ENCODE results near the gene UBE2D1.

The UBE2D1 gene

DNA sequence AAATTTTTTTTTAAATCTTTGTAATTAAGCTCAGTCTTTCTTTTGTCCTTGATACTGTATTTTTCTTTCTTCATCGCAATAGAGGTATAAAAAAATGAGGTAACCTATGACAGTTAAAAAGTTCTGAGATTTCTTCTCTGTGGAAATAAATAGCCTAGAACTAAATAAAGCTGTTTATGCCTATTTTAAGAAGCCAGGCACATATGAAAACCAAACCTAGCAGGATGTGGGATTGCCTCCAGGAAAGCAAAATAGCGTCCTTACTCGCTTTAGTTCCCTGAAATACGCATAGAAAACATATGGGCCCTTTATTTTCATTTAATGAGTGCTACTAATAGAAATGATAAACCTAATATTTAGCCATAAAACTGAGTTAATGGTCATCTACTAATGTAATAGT is 6.6 kb downstream of the UBE2D1 start:
- no peak for DNase-seq (ENCODE audit: low read depth in 2 of 2)

DNA sequence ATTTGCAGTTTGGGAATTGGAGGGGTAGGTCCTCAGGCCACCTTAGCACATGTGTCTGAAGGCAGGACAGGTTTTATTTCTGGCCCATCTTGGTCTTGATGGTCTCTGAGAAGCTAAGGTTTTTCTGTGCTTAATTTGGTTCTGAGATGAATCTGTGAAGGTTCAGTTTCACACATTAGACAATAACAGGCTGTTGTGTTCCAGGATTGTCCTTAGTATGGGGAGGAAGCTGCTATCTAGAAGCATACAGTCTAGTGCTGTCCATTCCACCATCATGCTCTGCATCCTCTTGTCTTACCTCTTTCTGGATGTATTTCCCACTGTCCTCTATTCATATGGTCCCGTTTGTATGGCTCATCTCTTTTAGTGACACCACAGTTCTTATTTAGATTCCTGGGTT is 7.1 kb downstream of the UBE2D1 start:
- no peak for DNase-seq (ENCODE audit: low read depth in 2 of 2)

DNA sequence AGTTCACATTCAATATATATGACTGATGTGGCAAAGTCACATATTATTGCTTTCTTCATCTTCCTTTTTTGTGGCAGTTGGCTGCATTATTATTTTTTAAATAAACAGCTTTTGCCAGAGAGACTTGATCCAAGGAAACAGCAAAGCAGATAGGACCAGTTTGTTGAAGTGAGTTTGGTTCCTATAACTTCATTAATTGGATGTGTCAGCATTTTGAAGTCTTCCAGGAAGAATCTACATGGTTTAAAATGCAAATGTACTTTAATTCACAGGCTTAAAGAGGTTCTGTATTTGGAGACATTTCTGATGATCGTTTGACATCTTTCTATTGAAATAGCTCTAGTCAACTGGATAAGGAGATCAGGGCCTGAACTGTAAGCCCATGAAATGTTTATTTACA is 13.2 kb downstream of the UBE2D1 start:
- DNase-seq (ENCODE audit: low read depth in 2 of 2), result no peak

DNA sequence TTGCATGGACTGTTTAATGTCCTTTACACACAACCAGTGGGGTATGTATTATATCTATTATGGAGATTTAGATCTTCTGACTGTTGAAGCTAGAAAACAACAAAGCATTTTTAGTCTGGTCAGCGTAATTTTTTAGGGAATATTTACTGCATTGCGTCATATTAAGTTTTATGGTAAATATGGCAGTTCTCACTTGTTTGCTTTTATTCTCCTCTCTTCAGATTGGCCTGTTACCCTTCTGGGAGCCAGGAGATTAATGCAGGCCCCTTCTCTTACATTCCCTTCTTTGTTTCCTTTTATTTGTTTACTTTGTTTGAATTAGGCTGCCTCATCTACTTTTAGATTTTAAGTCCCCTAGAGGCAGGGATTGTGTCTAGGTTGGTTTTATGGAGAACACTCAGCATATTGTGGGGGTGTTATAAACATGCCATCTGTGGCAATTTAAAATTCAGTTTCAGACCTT is 13.8 kb downstream of the UBE2D1 start:
- no peak for DNase-seq (ENCODE audit: low read depth in 2 of 2)

DNA sequence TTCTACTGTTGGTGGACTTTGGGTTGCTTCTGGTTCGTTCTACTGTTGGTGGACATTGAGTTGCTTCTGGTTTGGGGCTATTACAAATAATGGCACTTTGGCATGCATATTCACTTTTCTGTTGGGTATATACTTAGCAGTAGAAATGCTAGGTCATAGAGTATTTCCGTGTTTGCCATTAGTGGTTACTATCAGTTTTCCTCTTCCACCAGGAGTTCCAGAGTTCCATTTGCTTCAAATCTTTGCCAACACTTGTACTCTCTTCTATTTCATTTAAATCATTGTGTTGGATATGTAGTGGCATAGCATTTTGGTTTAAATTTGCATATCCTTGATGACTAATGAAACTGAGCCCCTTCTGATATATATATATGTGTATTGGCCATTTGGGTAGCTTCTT is 15.2 kb downstream of the UBE2D1 start:
- no peak for DNase-seq (ENCODE audit: low read depth in 2 of 2)

DNA sequence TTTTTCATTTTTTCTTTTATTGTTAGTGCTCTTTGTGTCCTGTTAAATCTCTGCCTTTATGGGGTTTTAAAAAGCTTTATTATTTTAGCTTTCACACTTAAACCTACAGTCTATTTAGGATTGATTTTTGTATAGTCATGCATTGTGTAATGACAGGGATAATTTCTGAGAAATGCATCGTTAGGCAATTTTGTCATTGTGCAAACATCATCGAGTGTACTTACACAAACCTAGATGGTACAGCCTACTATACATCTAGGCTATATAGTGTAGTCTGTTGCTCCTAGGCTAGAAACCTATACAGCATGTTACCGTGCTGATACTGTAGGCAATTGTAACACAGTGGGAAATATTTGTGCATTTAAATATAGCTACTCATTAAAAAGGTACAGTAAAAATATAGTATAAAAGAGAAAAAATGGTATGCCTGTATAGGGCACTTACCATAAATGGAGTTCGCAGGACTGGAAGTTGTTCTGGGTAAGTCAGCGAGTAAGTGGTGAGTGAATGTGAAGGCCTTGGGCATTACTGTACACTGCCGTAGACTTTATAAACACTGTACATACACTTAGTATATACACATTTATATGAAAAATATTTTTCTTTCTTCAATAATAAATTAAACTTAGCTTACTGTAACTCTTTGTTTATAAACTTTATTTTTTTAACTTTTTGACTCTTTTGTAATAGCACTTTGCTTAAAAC is 16.0 kb downstream of the UBE2D1 start:
- no peak for DNase-seq (ENCODE audit: low read depth in 2 of 2)

DNA sequence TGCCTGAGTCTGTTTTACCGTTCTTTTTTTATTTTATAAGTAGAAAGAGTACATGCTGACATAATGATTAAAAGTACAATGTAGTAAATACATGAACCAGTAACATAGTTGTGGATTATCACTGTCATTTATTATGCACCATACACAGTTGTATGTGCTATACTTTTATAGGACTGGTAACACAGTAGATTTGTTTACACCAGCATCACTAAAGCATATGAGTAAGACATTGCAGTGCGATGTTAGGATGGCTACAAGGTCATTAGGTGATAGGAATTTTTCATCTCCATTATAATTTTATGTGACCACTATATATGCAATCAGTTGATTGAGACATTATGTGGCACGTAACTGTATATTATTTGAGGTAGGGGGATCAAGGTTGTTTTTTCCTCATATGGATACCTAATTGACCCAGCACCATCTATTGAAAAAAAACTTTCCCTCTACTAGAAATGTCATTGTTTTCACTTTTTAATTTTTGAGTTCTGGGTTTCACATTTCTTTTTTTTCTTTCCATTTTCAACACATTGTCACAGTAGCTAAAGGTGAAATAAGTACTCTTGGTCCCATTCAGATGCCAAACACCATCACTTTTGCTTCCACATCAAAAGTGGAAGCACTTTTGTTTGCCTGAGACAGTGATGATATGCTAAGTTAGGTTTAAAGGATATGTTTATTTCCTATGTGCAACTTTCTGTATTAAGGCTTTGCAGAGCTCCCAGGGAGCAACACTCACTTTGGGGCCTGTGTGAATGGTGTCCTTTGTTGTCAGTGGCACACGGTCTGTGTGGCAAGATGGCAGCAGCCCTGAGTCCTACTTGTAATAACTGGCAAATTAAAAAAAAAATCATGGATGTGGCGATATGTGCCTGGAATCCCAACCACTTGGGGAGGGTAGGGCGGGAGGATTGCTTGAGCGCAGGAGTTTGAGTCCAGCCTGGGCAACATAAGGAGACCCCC is 17.1 kb downstream of the UBE2D1 start:
- no peak for DNase-seq (ENCODE audit: low read depth in 2 of 2)

DNA sequence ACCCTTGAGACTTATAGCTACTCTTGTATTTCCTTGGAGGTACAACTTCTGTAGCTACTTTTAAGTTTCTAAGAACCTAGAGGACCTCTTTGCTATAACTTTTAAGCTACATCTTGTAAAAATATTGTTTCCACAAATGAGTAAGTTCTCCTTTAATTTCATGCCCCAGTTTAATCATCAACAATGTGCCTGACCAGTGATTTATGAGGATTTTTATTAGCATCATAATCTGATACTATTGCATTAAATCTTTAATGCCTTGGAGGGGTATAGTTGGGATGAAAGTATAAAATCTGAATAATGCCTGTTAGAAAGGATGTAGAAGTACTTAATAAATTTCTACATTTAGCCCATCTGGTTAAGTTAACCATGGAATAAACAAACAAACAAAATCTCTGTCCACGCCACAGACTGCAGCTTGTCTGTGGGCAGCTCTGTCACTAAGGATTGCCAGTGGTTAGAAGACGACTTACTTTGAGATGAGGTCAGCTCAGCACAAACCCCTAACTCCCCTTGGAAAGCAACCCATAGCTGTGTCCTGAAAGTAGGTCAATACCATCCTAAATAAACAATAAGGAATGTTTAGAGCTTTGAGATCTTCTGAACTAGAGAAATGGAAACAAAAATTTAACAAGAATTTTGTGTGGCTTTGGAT is 18.3 kb downstream of the UBE2D1 start:
- no peak for DNase-seq (ENCODE audit: low read depth in 2 of 2)

DNA sequence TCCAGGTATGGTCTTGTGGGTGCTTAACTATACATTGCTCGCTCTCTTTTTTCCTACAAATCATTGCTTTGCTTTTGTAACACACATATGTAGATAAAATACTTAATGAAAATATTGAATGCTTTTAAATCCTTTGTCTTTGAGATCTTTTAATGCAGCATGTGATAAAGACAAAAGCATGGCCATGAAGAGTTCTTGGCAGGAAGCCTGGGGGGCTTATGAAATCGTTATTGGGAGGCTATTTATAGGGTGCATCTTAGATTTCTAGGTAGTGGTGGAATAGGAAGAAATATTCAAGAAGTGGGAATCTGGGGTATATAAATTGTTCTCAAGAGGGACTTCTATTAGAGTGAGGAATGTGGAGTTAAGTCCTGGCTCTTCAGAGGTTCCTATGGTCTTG is 21.9 kb downstream of the UBE2D1 start:
- DNase-seq (ENCODE audit: low read depth in 2 of 2), result no peak

DNA sequence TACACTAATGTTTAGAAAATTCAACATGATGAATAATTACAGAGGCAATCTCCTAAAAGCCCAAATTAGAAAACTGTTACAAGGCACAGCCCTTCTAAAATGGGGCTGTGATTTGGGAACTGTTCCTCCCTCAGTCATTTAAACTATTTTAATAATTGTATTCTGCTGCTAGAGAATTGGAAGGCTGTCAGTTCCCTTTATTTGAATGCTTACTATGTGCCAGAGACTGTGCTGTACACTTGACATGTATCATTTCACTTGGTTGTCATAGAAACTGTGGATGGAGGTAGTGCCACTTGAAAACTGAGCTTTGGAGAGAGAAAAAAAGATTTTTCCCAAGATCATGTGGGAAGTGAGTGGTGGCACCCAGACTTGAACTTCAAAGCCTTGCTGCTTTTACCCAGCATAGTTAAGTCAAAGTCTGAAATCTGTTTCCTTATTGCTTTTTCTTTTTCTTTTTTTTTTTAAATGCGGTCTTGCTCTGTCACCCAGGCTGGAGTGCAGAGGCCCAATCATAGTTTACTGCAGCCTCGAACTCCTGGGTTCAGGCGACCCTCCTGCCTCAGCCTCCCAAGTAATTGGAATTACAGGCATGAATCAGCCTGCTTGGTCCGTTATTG is 23.6 kb downstream of the UBE2D1 start:
- no peak for DNase-seq (ENCODE audit: low read depth in 2 of 2)

DNA sequence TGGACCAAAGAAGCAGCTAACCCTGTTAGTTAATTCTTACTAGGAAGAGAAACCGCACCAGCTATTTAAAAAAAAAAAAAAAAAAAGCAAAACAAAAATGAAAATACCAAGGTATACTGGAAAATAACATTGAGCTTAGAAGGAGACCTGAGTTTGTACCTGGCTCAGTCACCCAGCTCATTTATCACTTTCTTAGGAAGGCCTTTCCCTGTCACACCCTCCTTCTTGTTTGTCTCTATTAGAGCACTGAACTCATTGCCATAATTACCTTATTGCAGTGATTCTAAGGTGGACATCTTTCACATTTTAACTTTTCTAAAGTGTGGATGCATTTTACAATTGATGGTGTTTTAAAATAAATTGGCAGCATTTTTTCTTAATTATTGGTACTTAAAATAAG is 24.1 kb downstream of the UBE2D1 start:
- no peak for DNase-seq (ENCODE audit: low read depth in 2 of 2)

DNA sequence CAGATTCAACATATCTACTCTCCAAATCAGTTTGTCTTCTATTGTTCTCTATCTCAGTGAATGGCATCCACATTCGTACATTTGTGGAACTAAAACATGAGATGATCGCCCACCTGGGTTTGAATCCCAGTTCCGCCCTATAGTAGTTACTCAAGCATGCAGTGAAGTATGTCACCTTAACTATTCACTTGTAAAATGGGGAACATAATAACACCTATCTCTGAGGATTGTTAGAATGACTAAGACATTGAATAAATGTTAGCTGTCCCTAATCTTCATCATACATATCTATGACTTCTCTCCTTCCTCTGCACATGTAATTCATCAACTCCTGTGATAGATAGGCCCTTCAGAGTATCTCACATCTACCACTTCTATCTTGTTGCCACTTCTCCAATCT is 24.7 kb downstream of the UBE2D1 start:
- DNase-seq (ENCODE audit: low read depth in 2 of 2), result no peak

DNA sequence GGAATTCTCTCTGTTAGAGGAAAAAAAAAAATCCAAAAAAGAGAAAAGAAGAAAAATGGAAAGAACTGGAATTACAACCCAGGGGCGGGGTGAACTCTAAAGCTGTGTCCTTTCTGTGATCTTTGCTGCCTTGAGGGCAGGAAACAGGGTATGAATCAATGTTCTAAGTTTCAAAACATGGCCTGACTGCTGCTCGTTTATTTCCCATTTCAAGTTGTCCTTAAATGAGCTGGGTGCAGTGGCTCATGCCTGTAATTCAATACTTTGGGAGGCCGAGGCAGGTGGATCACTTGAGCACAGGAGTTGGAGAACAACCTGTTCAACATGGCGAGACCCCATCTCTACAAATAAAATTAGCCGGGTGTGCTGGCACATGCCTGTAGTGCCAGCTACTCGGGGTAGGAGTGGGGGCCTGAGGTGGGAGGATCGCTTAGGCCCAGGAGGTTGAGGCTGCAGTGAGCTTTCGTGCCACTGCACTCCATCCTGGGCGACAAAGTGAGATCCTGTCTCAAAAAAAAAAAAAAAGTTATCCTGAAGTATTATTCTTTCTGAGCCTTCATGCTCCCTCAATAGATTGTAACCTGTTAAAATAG is 25.7 kb downstream of the UBE2D1 start:
- no peak for DNase-seq (ENCODE audit: low read depth in 2 of 2)

DNA sequence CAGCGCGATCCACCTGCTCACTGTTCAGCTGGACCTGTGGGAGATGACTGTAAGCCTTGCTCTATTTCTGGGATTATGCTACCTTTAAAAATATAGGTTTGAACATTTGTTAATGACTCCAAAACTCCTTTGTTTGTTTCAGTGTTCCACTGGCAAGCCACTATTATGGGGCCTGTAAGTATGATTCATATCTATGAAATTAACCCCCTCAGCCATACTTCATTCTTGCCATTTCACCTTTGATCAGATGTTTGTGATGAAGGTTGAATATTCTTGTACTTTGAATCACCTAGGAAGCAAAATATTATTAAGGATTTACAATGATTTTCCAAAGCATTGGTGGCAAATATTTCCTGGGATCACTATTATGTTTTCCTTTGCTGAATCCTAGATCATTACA is 26.5 kb downstream of the UBE2D1 start:
- DNase-seq (ENCODE audit: low read depth in 2 of 2), result no peak

DNA sequence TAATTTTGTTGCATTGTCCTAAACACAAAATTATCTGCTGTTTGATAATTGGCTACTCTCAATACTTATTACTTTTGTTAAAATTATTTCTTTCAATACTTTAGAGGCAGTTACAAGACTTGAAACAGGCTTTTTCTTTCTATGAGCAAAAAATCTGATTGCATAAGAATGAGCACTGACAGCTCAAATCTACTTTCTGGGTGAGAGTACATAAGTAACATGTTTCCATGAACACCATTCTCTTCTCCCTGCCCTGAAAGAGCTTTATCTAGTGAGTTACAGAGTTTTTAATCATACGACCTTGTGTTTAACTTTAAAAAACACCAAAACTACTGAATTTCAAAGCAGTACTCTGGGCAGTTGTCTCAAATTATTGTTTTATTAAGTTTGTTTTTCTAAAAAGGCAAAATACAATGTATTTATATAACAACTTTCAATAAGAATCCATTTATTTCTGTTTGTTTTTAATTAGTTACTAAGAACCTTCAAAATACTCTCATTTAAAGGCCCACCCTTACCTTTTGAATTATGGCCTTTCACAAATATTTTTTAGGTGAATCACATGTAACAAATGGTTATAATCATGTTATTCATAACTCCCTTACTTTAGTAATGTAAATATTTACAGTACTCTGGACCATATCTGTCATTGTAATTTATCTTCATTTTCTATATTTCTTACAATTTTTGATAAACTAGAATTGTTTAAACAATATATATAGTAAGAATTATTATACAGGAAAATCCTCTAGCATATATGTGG is 27.4 kb downstream of the UBE2D1 start:
- DNase-seq (ENCODE audit: low read depth in 2 of 2), result no peak

DNA sequence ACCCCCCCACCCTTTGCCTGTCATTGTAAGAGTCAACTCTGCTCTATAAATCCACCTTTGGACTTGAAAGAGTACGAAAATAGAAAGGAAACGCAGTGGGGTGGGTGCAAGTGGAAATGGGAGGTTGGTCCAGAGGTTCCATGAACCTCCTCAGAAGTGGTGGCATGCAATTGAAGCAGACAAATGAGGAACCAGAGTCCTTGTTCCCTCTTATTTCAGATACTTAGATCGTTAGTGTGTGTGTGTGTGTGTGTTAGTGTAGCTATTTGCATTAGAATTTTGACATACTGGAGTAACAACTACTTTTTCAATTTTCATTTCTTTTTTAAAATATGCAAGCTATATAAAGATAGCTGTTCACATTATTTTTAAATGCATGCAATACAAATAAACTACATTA is 32.3 kb downstream of the UBE2D1 start:
- no peak for DNase-seq (ENCODE audit: low read depth in 2 of 2)

DNA sequence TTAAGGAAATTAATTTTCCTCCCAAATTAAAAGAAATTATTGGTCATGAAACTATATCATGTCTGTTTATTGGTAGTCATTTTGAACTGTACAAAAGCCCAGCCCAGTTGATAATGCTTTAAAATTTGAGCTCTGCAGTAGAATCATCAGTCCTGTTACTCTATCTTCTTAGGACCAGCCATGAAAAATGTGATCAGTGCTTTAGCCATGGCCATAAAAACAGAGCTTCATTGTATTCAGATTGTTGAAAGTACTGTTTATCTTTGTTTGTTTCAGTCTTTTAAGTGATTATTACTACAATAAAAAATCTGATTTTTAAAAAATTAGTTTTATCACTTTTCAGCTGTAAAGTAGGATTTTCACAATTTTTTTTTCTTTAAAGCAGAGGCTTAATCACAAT is 36.7 kb downstream of the UBE2D1 start:
- no peak for DNase-seq (ENCODE audit: low read depth in 2 of 2)

DNA sequence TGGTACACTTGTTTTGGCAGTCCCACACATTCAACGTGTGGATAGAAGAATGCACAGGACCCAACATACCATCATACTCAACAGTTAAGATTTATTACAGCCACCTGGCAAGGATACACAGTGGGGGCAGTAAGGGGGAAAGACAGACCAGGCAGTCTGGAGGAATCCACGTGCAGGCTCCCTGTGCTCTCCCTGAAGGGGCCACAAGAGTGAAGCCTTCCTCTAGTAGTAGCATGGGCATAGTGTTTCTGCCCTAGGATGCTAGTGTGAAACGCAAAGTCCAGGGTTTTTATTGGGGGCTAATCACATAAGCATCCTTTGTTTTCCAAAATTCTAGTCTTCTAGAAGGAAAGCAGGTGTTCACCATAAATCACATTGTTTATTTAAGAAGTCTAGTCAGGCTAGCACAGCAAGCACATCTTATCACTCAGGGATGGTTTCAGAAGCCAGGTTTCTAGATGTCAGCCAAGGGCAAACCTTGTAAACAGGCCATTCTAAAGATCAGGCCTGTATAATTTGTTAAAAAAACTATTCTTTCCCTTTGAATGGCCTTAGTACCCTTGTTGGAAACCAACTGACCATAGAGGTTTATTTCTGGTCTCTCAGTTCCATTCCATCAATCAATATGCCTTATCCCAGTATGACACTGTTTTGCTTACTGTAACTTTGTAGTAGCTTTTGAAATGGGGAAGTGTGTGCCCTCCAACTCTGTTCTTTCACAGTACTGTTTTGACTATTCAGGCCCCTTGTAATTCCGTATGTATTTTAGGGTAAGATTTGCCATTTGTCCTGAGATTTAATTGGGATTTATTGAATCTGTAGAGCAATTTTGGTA is 38.0 kb downstream of the UBE2D1 start:
- no peak for DNase-seq (ENCODE audit: low read depth in 2 of 2)

DNA sequence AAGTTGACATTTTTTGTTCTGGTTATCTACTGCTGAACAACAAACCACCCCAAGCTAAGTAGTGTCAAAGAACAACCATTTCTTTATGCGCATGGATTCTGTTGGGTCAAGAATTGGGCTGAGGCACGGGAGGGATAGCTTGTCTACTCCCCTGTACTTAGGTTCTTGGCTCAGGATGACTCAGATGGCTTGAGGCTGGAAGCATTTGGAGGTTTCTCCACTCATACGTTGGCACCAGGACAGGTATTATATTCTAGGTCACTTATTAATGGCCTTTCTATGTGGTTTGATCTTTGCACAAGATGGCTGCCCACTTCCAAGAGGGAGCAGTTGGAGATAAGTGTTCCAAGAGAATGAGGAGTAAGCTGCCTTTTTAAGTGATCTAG is 38.6 kb downstream of the UBE2D1 start:
- DNase-seq (ENCODE audit: low read depth in 2 of 2), result no peak

DNA sequence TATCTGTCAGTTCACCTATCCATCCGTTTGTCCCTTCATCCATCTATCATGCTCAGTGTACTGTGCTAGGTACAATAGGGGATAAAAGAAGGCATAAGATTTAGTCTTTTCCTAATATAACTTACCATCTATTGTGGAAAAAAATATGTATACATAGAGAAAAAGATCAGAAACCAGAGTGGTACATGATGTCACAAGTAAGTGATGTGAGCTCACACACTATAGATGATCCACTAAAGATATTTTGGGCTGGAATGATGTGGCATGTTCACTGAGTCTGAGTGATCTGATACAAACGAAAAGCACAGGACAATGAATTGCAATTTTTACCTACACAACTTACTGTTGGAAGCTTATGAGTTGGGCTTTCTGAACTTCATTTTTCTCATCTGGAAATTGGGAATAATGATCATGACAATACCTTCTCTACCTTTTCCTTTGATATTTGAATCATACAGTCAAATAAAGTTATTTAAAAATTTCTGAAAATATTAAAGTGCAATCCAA is 47.7 kb downstream of the UBE2D1 start:
- no peak for DNase-seq (ENCODE audit: low read depth in 2 of 2)
